GM21360 (cell line): Measurements from ENCODE around the gene IGLL5.

ENCODE experiments used
- ATAC-seq: cut with Tn5 transposase; IDR thresholded peaks from one replicate; pipeline ENCODE4 v1.9.1; 2021; ENCODE audit warnings: mild to moderate bottlenecking, moderate library complexity; ENCODE audit not compliant: unreplicated experiment

Gene IGLL5

DNA sequence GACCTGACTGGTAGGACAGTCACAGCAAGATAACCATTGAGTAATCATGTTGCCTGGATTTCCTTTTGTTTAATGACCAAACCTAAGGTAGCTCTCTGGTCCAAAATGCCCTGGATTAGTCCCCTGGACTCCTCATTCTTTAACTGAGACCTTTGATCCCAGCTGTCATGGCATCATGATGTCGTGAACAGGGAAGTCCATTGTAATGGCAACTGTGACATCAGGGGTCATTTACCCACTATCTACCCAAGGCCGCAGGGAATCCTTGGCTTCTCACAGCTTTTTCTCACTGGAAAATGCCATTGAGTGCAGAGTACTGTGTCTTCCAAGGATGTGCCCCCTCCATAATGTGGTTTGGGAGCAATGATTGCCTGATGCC lies 29.1 kb upstream of the IGLL5 start:
- no peak for ATAC-seq

DNA sequence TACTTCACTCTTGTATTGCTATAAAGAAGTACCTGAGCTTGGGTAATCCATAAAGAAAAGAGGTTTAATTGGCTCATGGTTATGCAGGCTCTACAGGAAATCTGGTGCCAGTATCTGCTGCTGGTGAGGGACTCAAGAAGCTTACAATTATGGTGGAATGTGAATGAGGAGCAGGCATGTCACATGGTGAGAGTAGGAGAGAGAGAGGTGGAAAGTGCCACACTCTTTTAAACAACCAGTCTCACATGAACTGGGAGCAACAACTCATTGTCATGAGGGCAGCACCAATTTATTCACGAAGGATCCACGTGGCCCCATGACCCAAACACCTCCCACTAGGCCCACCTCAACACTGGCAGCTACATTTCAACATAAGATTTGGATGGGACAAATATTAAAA lies 24.6 kb upstream of the IGLL5 start:
- no peak for ATAC-seq

DNA sequence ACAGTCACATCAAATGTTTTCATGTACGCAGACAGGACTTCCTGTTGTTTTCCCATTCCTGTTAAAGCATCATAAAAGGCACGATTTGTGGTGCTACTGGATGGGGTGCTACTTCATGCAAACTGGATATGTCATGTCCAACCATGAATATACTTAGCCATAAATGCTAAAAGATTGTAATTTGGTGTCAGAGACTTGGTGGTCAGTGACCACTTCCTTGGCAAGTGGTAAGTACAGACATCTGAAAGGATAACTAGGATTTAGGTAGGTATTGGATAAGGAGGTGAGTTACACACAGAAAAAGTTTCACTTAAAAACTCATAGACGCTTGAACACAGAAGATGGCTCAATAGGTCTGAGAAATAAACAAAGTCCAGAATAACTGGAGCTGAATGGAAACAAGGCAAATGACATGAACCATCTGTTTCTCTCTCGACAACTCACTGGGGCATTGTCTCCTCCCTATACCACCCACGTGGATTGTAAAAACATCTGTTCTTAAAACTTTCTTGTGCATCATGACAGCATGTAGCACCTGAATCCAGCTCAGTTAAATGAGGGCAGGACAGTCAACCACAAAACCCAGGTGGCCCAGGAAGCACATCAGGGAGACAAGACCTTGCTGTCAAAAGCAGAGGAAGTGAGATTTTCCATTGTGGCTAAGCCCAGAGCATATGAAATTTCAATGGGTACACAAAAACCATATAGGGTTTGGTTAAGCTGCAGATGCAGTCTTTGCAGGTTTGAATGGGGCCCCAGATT lies 22.1 kb upstream of the IGLL5 start:
- peak; percentile 79 for ATAC-seq

DNA sequence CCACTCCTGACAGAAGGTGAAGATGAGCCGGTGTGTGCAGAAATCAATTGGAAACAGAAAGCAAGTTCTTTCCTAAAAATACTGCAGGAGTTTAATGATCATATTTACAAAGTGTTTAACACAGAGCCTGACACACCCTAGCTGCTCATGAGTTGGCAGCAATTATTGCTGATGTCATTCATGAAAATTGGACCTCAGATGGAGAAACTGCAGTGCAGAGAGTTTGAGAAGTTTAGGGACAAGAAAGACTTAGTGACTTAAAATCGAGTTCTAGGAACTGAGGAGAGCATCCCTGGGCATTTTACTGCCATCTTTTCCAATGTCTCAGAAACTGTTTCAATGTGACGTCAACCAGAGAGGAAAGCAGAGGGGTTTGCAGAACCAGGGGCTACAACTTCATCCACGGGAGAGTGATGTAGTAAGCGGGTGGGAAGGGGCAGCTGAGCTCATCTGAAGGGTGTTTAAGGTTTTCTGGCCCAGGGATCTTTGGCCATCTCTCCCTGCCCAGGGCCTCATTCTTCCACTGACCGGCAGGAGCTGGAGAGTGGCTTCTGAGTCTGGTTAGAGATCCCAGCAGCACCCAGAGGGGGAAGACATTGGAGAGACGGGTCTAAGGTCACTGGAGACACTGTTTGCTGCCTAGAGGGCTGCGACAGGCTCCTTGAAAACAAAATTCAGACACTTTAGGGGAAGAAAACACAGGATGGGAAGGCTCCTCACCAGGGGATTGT lies 21.1 kb upstream of the IGLL5 start:
- ATAC-seq = no peak

DNA sequence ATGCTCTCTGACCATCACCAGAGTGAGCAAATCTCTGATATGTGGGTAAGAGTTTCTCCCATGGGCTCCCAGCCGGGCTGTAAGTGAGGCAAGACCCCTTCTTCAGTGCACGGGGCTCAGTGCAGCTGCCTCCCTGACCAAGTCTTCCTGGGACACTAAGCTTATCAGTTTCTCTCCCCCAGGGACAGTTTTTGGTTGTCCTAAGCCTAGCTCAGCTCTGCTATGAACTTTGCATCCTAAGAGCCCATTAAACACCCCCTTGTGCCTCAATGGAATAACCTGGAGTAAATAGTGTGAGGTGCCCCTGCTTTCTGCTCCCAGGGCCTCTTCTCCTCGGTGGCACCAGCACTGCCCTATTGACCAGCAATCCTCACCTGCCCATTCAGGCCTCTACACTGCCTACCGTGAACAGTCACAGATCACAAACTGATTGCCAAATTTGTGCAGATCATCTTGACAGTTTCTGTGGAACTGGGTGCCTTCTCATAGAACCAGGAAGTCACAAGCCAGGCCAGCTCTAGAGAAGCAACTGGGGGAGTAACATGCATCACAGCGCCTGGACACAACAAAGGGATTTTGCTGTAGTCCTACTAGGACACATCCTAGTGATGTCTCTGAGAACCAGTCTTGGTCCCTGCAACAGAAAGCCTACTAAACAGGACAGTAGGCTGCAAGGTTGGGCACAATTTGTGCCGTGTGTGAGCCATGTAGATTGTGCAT lies 19.5 kb upstream of the IGLL5 start:
- ATAC-seq = no peak

DNA sequence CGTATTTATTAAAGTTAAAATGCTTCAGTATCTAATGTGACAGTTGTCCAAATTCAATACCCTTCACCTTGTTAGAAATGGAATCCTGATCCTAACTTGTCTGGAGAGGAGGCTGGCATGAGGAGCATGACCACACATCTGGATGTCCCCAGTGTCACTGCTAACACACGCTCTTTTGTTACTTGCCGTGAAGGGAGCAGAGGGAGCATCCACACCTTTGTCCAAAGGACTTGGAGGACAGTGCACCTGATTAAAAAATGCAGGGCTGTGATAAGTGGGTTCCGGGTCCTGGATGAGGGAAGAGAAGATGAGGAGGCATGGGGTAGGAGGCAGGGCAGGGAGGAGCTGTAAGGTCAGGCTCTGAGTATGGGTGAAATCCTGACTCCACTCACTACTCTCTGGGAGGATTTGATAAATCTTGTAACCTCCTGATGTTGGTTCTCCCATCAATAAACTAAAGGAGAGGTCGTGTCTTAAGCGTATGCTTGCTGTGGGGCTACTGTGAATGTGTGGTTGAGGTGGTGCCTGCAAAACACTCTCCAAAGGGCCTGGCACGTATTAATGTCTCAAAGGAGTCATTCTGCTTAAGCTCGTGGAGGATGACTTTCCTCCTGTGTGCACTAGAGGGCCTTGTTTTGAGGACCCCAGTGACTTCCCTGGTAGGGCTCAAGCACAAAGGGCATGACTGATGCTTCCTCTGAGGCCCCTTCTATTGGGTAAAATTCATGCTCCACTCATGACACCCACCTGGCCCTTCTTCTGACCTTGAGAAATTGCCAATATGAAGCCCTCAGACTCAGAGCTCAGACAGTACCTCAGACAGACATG lies 16.8 kb upstream of the IGLL5 start:
- ATAC-seq = no peak

DNA sequence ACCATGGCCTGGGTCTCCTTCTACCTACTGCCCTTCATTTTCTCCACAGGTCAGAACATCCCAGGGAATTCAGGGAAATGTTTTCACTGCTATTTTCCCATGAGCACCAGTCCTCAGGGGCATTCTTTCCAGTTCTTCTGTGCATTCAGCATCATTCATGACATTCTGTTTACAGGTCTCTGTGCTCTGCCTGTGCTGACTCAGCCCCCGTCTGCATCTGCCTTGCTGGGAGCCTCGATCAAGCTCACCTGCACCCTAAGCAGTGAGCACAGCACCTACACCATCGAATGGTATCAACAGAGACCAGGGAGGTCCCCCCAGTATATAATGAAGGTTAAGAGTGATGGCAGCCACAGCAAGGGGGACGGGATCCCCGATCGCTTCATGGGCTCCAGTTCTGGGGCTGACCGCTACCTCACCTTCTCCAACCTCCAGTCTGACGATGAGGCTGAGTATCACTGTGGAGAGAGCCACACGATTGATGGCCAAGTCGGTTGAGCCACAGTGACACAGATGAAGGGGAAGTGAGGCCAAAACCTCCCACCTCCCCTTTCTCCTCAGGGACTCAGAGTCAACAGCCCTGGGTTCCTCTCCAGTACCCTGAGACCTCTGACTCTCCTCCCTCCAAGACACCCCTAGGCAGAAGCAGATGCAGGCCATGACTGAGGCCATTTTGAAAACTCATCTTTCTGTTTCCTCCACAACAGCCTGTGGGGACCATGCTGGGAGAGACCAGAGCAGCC lies 15.9 kb upstream of the IGLL5 start:
- no peak for ATAC-seq

DNA sequence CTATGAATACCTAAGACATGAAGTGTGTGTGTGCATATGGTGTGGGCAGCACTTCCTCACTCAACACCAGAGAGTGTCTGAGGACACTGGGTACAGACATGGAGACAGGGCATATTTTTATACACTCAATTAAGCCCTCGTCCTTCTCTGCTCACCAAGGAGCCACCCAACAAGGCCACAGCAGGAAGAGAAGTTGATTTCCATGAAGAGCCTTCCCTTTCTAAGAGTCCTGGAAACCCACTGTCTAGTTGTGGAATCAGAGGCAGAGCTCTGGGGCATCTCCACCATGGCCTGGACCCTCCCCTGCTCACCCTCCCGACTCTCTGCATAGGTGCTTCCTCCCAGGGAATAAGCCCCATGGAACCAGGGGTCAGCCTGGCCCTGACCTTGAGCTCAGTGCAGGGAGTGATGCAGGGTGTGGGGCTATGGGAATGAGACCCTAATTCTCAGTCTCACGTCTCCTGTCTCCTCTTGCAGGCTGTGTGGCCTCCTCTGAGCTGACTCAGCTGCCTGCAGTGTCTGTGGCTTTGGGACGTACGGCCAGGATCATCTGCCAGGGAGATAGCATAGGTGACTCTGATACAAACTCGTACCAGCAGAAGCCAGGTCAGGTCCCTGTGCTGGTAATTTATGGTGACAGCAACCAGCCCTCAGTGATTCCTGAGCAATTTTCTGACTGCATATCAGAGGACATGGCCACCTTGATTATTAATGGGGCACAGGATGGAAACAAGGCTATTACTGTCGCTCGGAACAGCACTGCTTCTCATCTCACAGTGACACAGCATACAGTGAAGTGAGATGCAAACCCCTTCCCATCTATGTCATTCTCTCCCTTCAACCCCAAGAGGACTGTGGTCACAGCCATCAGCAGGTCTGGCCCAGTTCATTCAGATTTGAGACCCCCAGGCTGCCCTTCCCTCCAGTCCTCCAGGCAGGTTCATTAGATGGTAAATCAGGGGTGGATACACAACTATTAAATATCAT lies 14.6 kb upstream of the IGLL5 start:
- ATAC-seq = no peak

DNA sequence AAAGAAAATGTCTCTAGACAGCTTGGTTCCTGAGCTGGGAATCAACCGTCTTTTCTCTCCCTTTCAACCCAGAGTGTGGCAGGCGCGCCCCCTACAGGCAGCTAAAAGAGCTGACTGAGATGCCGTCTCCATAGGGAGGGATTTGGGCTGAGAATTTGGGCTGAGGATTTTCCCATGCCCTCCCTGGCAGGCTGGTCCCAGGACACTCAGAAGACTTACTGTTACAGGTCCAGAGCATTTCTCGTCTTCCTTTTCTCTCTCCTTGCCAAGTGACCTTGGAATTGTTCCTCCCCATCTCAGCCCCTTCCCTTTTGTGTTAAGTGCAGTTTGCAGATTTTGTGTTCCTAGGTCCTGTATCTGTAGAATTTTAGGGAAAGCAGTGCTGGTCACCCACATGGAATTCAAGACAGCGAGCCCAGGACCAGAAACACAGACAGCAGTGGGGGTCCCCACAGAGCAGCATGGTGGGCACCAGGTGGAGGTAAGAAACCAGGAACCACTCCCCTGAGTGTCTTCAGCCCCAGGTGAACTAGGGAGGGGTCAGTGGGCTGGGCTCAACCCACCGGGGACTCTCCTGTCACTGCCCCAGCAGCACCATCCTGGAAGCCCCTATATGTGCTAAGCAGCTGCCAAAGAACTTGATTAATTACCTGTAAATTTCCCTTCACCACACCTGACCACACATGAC lies 9.9 kb upstream of the IGLL5 start:
- no peak for ATAC-seq

DNA sequence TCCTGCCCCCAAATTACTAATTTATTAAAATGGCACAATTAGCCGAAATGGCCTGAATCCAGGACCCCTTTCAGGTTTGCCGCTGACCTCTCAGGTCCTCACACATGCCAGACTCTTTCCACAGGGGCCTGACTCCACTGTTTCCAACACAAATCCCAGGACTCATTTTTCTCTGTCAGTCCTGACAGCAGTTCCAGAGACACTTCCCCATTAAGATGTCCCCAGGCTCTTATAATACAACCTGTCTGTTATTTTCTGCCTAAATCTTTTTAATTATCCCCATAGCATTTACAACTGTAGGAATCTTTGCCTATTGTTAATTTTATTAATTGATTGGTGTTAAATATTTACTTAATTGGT lies 9.4 kb upstream of the IGLL5 start:
- no peak for ATAC-seq

DNA sequence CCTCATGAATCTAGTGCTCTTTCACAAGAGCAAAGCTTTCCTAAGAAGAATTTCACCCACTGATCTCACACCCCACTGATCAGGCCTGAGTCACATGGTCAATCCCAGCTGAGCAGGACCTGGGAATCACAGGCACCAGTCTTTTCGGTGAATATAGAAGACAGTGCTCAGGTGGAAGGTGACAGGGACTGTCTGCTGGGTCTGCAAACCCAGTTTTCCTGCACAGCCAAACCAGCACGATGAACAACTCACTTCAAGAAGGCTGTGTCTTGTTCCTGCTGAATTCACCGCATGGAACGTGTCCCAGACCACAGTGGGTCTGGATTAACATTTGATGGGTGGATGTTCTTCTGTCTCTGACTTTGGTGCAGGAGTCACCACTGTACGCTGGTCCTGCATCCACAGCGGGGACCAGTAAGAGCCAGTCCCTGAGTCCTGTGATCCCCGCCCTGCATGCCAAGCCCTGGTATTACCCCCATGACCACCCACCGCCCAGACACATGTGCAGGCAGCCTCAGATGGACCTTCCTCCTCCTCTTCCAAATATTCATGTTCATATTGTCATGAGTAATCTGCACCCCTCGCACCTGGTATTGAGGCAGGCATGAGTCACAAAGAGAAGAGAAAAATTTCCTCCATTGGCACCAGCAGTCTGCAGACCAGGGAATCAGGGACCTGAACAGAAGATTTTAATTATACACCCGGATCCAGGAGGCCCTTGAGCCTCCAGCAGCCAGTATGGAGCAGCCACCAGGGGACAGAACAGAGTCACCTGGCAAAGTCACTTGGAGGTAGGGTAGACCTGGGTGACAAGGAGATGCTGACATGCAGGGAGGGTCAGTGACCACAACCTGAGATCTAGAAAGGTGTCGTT lies 8.6 kb upstream of the IGLL5 start:
- no peak for ATAC-seq

DNA sequence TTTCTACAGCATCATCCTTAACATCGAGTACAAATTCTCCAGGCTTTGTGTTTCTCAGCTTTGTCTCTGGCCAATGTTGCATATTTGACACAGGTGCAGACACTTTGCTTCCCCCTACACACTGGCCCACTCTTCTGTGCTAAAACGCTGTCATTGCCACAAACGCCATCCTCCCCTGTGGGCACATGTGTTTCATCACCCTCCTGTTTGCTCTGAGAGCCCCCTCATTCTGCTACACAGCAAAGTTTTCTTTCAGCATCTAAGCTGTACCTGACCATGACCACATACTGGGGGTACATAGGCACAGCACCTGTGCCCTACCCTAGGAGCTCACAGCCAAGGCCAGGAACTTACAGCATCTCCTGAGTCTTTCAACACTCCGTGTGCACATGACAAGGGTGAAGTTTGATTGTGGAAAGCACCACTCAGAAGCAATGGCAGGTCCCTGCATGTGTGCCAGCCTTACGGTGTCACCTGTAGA lies 7.9 kb upstream of the IGLL5 start:
- ATAC-seq = no peak

DNA sequence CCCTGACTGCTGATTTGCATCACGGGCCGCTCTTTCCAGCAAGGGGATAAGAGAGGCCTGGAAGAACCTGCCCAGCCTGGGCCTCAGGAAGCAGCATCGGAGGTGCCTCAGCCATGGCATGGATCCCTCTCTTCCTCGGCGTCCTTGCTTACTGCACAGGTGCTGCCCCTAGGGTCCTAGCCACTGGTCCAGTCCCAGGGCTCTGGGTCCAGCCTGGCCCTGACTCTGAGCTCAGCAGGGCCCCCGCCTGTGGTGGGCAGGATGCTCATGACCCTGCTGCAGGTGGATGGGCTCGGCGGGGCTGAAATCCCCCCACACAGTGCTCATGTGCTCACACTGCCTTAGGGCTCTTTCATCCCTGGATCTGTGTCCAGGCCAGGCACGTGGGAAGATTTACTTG lies 7.0 kb upstream of the IGLL5 start:
- ATAC-seq = no peak

DNA sequence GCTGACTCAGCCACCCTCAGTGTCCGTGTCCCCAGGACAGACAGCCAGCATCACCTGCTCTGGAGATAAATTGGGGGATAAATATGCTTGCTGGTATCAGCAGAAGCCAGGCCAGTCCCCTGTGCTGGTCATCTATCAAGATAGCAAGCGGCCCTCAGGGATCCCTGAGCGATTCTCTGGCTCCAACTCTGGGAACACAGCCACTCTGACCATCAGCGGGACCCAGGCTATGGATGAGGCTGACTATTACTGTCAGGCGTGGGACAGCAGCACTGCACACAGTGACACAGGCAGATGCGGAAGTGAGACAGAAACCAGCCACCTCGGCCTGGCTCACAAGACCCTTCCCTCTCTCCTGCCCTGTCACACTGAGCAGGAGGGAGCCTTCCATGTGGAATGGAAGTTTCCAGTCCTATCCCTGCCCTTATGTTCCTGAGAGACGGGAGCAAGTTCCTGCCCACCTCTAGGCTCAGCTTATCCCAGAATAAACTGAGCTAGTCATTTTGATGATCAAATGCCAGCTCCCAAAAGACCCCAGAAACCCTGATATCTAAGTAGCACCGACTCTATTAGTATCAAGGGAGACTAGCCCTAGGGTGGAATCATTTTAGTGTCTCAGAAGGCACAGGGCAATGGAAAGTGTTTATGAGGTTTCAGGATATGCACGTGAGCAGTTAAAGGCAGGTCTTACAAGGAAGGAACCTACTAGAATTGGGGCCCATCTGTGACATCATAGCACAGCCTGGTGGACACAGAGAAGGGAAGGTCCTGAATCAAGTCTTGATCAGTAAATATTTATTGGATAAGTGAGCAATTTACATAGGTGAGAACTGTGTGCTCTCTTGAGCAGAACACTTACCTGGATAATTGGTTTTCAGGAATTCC lies 6.3 kb upstream of the IGLL5 start:
- no peak for ATAC-seq

DNA sequence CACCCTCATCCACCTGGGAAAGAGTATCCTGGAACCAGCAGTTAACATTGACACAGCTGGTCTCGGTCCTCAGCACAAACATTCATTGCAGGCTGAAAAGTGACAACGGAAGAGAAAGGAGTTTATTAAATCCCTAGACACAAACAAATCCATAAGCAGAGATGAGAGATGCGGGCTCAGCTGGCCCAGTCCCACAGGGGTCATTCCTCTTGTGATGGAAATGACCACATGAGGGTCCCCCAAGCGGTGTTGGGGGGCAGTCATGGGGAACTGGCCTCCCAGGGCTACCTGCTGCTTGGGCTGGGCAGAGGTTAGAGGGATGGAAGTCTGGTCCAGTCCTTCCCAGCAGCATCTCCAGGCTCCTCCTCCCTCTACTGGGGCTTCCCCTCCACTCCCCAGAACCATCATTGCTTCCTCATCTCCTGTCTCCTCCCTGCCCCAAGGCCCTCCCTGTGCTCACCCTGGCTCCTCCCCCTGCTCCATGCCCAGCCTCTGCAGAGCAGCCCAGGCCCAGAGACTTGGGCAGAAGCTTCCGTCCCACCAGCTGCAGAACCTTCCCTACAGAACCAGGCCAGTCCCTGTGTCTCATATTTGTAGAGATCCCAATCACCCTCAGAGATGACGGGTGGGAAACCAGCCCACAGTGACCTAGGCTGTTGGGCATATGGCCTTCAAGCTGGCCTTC lies 5.4 kb upstream of the IGLL5 start:
- ATAC-seq = no peak

DNA sequence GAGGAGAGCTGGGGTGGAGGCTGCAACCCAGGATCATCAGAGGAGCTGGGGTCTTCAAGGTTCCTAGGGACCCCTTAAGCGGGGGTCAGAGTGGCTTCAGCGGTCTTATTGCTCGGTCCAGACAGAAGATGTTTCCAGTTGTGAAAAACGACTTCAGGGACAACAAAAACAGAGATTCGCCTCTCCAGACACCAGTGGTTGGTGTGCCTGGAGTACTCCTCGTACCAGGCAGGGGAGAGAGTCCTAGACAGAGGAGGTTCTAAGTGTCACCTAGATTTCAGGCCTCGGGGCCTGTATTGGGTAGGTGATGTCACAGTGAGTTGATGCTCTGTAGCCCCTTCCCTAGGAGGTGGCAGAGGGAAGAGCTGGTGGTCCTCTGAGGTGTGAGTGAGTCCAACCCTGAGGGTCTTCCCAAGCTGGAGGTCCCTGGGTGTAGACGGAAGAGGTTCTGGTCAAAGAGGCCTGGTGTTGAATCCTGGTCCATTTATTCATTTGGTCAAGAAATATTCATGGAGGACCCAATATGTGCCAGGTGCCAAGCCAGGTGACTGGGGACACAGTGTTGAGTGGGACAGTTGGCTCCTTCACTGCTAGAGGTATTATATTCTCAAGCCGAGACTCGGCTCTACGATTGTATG lies 4.4 kb upstream of the IGLL5 start:
- ATAC-seq = no peak
